ENCODE measurements around the gene HSBP1L1. TPM values are rescaled to one million over a fixed set of nuclear protein-coding genes. Genes with fewer than 3 reads are reported as not detected.

Gene HSBP1L1
- total RNA-seq, 1 donor from 2014 or later, result 9.9 TPM

DNA sequence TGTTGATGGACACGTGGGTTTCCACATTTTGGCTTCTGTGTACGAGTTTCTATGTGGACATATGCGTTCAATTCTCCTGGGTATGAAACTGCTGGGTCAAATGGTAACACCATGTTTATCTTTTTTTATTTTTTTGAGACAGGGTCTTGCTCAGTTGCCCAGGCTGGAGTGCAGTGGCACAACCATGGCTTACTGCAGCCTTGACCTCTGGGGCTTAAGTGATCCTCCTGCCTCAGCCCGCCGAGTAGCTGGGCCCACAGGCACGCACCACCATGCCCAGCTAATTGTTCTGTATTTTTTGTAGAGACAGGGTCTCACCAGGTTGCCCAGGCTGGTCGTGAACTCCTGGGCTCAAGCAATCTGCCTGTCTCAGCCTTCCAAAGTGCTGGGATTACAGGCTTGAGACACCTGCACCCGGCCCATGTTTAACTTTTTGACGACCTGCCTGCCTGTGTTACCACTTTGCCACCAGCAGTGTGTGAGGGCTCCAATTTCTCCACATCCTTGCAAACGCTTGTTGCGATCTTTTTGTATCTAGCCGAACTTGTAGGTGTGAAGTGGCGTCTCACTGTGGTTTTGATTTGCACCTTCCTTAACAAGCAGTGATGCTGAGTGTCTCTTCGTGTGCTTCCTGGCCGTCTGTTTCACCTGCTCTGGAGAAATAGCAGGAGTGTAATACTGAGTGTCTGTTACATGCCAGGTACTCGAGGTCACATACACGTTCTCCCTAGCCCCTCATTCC, 6.9 kb downstream of the HSBP1L1 start:
- Mint-ChIP-seq H3K36me3 (peaks cover 33% of the 10 kb centered on the region), H3K9me3 (no peaks in the 10 kb centered on the region), H3K4me3 (no peak overlapping the region), H3K27ac (no peak overlapping the region), H3K27me3 (no peaks in the 10 kb centered on the region), H3K4me1 (ENCODE audit: unreplicated experiment) (no peaks in the 10 kb centered on the region)
- no peak for TF ChIP-seq CTCF (conservative IDR thresholded peaks at IDR 0.05)
- DNase-seq (ENCODE audit: extremely low spot score, unreplicated experiment), result no peak

- H3K27ac Mint-ChIP-seq, result peak overlapping the region; percentile 44
- no peak for DNase-seq (ENCODE audit: extremely low spot score, unreplicated experiment)
- H3K4me3 Mint-ChIP-seq, result no peak overlapping the region
- H3K4me1 Mint-ChIP-seq (ENCODE audit: unreplicated experiment), result no peaks in the 10 kb centered on the region
- no peaks in the 10 kb centered on the region for H3K27me3 Mint-ChIP-seq
- peaks cover 33% of the 10 kb centered on the region for H3K36me3 Mint-ChIP-seq
- H3K9me3 Mint-ChIP-seq, result no peaks in the 10 kb centered on the region
- TF ChIP-seq CTCF (conservative IDR thresholded peaks at IDR 0.05), result no peak
Measured at GRCh38 chr18:79971986-79972385, 7.5 kb downstream of the HSBP1L1 start.

GRCh38 chr18:79972720-79973119, 8.3 kb downstream of the HSBP1L1 start:
- H3K4me3 Mint-ChIP-seq, result no peak overlapping the region

DNA sequence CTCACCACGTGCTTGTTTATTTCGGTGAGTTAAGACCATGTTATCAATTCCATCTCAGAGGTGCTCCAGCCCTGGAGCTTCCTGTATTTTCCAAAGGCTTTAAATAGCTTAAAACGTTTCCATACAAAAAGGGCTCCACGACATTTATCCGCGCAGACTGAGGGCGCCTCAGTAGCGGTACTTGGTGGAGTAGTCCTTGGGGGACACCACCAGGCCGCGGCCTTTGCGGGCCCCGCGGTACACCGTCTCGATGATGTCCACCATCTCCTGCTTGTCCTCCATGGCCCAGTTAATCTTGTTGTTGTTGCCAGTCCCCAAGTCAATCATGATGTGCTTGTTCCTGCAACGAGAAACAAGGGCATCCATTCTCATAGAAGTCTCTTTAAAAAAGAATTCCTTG, 9.1 kb downstream of the HSBP1L1 start:
- Mint-ChIP-seq H3K4me1 (ENCODE audit: unreplicated experiment) (no peaks in the 10 kb centered on the region), H3K4me3 (no peak overlapping the region), H3K36me3 (peaks cover 42% of the 10 kb centered on the region), H3K27me3 (no peaks in the 10 kb centered on the region), H3K9me3 (no peaks in the 10 kb centered on the region), H3K27ac (no peak overlapping the region)
- no peak for TF ChIP-seq CTCF (conservative IDR thresholded peaks at IDR 0.05)
- no peak for DNase-seq (ENCODE audit: extremely low spot score, unreplicated experiment)

More at GRCh38 chr18:79972720-79973119, 8.3 kb downstream of the HSBP1L1 start:
- DNase-seq (ENCODE audit: extremely low spot score, unreplicated experiment), result no peak
- Mint-ChIP-seq H3K4me1 (ENCODE audit: unreplicated experiment) (no peaks in the 10 kb centered on the region), H3K27me3 (no peaks in the 10 kb centered on the region), H3K36me3 (peaks cover 37% of the 10 kb centered on the region), H3K9me3 (no peaks in the 10 kb centered on the region), H3K27ac (no peak overlapping the region)
- no peak for TF ChIP-seq CTCF (conservative IDR thresholded peaks at IDR 0.05)

- H3K36me3 Mint-ChIP-seq, result peaks cover 42% of the 10 kb centered on the region
- DNase-seq (ENCODE audit: extremely low spot score, unreplicated experiment), result no peak
- H3K27me3 Mint-ChIP-seq, result no peaks in the 10 kb centered on the region
- H3K9me3 Mint-ChIP-seq, result no peaks in the 10 kb centered on the region
- H3K4me1 Mint-ChIP-seq (ENCODE audit: unreplicated experiment), result no peaks in the 10 kb centered on the region
- H3K27ac Mint-ChIP-seq, result no peak overlapping the region
- TF ChIP-seq CTCF (conservative IDR thresholded peaks at IDR 0.05), result no peak
- H3K4me3 Mint-ChIP-seq, result no peak overlapping the region
Measured at GRCh38 chr18:79974025-79974654, 9.7 kb downstream of the HSBP1L1 start.
